ENCODE data around the gene BCHE.

BCHE gene

GRCh38 chr3:165775824-165776223 is 61.4 kb downstream of the BCHE start:
- Histone ChIP-seq H3K27me3 (replicated peaks; ENCODE audit: control insufficient read depth, insufficient read depth, low read length) (no peaks in the 10 kb centered on the region), H3K36me3 (ENCODE audit: control insufficient read depth, insufficient read depth, low read length) (no peaks in the 10 kb centered on the region), H3K4me3 (replicated peaks; ENCODE audit: low read depth, low read length) (no peak overlapping the region)
- TF ChIP-seq CTCF (IDR thresholded peaks at IDR 0.05; ENCODE audit: insufficient read depth, low read length, poor library complexity, severe bottlenecking), result no peak
- DNase-seq (ENCODE audit: extremely low read depth, insufficient read length), result no peak

- no peaks in the 10 kb centered on the region for H3K36me3 ChIP-seq (ENCODE audit: control insufficient read depth, insufficient read depth, low read length)
- TF ChIP-seq CTCF (IDR thresholded peaks at IDR 0.05; ENCODE audit: insufficient read depth, low read length, poor library complexity, severe bottlenecking), result no peak
- no peaks in the 10 kb centered on the region for H3K27me3 ChIP-seq (replicated peaks; ENCODE audit: control insufficient read depth, insufficient read depth, low read length)
- no peak for DNase-seq (ENCODE audit: extremely low read depth, insufficient read length)
- no peak overlapping the region for H3K4me3 ChIP-seq (replicated peaks; ENCODE audit: low read depth, low read length)
Observed at GRCh38 chr3:165770781-165771180, 66.4 kb downstream of the BCHE start.

- no peak for TF ChIP-seq CTCF (IDR thresholded peaks at IDR 0.05; ENCODE audit: insufficient read depth, low read length, poor library complexity, severe bottlenecking)
- DNase-seq (ENCODE audit: extremely low read depth, insufficient read length), result no peak
Observed at GRCh38 chr3:165768680-165769079, 68.5 kb downstream of the BCHE start.

GRCh38 chr3:165759041-165759440 is 78.2 kb downstream of the BCHE start:
- no peaks in the 10 kb centered on the region for H3K27me3 ChIP-seq (replicated peaks; ENCODE audit: control insufficient read depth, insufficient read depth, low read length)
- no peaks in the 10 kb centered on the region for H3K36me3 ChIP-seq (ENCODE audit: control insufficient read depth, insufficient read depth, low read length)
- DNase-seq (ENCODE audit: extremely low read depth, insufficient read length), result no peak
- TF ChIP-seq CTCF (IDR thresholded peaks at IDR 0.05; ENCODE audit: insufficient read depth, low read length, poor library complexity, severe bottlenecking), result no peak
- H3K4me3 ChIP-seq (replicated peaks; ENCODE audit: low read depth, low read length), result no peak overlapping the region

More at GRCh38 chr3:165768680-165769079, 68.5 kb downstream of the BCHE start:
- H3K4me3 ChIP-seq (replicated peaks; ENCODE audit: low read depth, low read length), result no peak overlapping the region
- H3K36me3 ChIP-seq (ENCODE audit: control insufficient read depth, insufficient read depth, low read length), result no peaks in the 10 kb centered on the region
- no peaks in the 10 kb centered on the region for H3K27me3 ChIP-seq (replicated peaks; ENCODE audit: control insufficient read depth, insufficient read depth, low read length)

- DNase-seq (ENCODE audit: extremely low read depth, insufficient read length), result no peak
- no peak for TF ChIP-seq CTCF (IDR thresholded peaks at IDR 0.05; ENCODE audit: insufficient read depth, low read length, poor library complexity, severe bottlenecking)
Observed at GRCh38 chr3:165755571-165755970, 81.7 kb downstream of the BCHE start.

More at GRCh38 chr3:165755571-165755970, 81.7 kb downstream of the BCHE start:
- H3K4me3 ChIP-seq (replicated peaks; ENCODE audit: low read depth, low read length), result no peak overlapping the region
- no peaks in the 10 kb centered on the region for H3K27me3 ChIP-seq (replicated peaks; ENCODE audit: control insufficient read depth, insufficient read depth, low read length)
- H3K36me3 ChIP-seq (ENCODE audit: control insufficient read depth, insufficient read depth, low read length), result no peaks in the 10 kb centered on the region

All from GM06990 (cell line).